ENCODE results near the gene SEMA5A. TPM values are rescaled to one million over a fixed set of nuclear protein-coding genes. Genes with fewer than 3 reads are reported as not detected.

SEMA5A gene
- total RNA-seq, 4 donors from 2014 or later, result 2.4 to 129 (median 10.0) TPM

- DNase-seq, result no peak
- Histone ChIP-seq H3K9me3 (no peaks in the 10 kb centered on the region), H3K36me3 (no peaks in the 10 kb centered on the region), H3K4me1 (no peaks in the 10 kb centered on the region), H3K4me3 (no peak overlapping the region), H3K27me3 (no peaks in the 10 kb centered on the region), H3K27ac (no peak overlapping the region)
- TF ChIP-seq POLR2A (IDR thresholded peaks at IDR 0.05), result no peak
- TF ChIP-seq CTCF (IDR thresholded peaks at IDR 0.05), result no peak
- intact Hi-C loops (cut with DNase I; ENCODE audit: low total_unique reads), result no loop called here
Observed at GRCh38 chr5:9567039-9567438, 21.2 kb upstream of the SEMA5A start.

- Histone ChIP-seq H3K4me1 (no peaks in the 10 kb centered on the region), H3K4me3 (no peak overlapping the region), H3K27ac (no peak overlapping the region), H3K27me3 (no peaks in the 10 kb centered on the region), H3K36me3 (no peaks in the 10 kb centered on the region), H3K9me3 (no peaks in the 10 kb centered on the region)
- TF ChIP-seq POLR2A (IDR thresholded peaks at IDR 0.05) (no peak), CTCF (IDR thresholded peaks at IDR 0.05) (no peak)
- DNase-seq, result no peak
- intact Hi-C loops (cut with DNase I; ENCODE audit: low total_unique reads), result no loop called here
Observed at GRCh38 chr5:9564752-9565151, 18.9 kb upstream of the SEMA5A start.

DNA sequence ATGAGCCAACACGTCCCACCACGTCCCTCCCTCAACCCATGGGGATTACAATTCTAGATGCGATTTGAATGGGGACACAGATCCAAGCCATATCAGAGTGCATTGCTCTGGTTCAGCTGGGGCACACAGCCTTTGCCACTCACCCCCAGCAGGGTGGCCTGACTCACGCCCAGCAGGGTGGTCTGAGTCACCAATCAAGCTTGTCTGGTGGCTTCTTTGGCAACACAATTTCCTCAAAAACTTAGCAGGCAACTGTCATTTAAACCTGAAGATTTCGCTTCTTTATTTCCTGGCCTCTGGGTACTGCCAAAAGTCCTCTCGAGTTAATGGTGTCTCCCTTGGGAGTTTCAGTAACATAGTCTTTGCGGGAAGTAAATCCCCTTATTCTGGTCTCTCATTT, 16.3 kb upstream of the SEMA5A start:
- no peaks in the 10 kb centered on the region for H3K9me3 ChIP-seq
- no peaks in the 10 kb centered on the region for H3K27me3 ChIP-seq
- no peaks in the 10 kb centered on the region for H3K4me1 ChIP-seq
- H3K36me3 ChIP-seq, result no peaks in the 10 kb centered on the region
- DNase-seq, result no peak
- TF ChIP-seq CTCF (IDR thresholded peaks at IDR 0.05) (no peak), POLR2A (IDR thresholded peaks at IDR 0.05) (no peak)
- H3K27ac ChIP-seq, result no peak overlapping the region
- no peak overlapping the region for H3K4me3 ChIP-seq
- intact Hi-C loops (cut with DNase I; ENCODE audit: low total_unique reads), result no loop called here

DNA sequence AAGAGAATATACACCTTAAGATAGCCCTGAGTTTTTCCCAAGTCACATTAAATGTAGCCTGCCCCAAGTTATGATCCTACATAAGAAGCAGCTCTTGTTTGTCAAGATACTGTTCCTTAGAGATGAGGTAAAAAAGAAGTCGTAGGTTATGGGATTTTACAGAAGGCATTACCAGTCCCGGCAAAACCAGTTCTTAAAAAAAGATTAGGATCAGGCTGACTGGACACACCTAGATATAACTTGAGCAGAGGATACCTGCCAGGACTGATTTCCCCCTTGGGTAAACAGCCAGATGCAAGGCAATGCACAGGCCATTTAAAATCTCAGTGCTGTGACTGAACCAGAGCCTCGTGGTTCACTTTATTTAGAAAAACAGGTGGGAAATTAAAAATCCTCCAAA, 14.1 kb upstream of the SEMA5A start:
- intact Hi-C loops (cut with DNase I; ENCODE audit: low total_unique reads), result no loop called here
- no peaks in the 10 kb centered on the region for H3K4me1 ChIP-seq
- DNase-seq, result no peak
- H3K4me3 ChIP-seq, result no peak overlapping the region
- no peaks in the 10 kb centered on the region for H3K36me3 ChIP-seq
- TF ChIP-seq CTCF (IDR thresholded peaks at IDR 0.05), result no peak
- no peak for TF ChIP-seq POLR2A (IDR thresholded peaks at IDR 0.05)
- no peak overlapping the region for H3K27ac ChIP-seq
- H3K27me3 ChIP-seq, result no peaks in the 10 kb centered on the region
- H3K9me3 ChIP-seq, result no peaks in the 10 kb centered on the region

DNA sequence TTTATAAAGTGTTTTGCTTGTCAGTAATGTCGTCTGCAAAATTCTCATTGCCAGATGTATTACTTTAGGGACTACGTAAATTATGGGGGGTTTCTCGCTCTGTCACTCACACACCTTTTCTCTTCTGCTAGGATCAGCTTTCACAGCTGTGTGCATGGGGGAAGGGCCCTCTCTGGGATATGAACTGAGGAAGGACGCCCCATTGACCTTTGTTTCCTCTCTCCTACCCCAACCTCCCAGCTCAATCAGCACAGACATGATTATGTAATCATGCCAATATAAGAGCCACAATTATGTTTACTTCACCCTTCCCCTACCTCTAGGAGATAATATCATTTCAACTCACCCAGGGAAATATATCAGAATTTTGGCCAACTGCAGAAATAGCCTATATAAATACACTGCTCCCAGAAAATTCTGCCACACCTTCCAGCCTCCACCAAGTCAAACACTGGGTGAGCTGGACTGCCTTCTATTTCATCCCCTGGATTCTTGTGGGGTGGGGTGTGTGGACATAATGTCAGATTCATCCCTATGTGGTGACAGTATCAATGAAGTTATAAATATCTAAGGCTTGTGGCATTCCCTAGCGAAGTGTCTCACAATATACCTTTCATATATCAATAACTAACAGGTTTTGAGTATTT, 12.6 kb upstream of the SEMA5A start:
- intact Hi-C loops (cut with DNase I; ENCODE audit: low total_unique reads), result no loop called here
- no peak for TF ChIP-seq CTCF (IDR thresholded peaks at IDR 0.05)

More for the DNA sequence above, 12.6 kb upstream of the SEMA5A start:
- Histone ChIP-seq H3K27me3 (no peaks in the 10 kb centered on the region), H3K9me3 (no peaks in the 10 kb centered on the region), H3K36me3 (no peaks in the 10 kb centered on the region), H3K27ac (no peak overlapping the region), H3K4me1 (no peaks in the 10 kb centered on the region), H3K4me3 (no peak overlapping the region)
- no peak for DNase-seq

Measured in uterus (tissue), 4 donors.